Measurements from ENCODE around the gene ARHGAP4.
A peak's percentile ranks its signal among the peaks of the same experiment; 100 is the strongest.

ARHGAP4 gene

GRCh38 chrX:153931748-153932147 lies 5.7 kb upstream of the ARHGAP4 start:
- no peak for TF ChIP-seq POLR2A (IDR thresholded peaks at IDR 0.05; ENCODE audit: low read depth, low read length)
- FAIRE-seq (no peak), DNase-seq (ENCODE audit: insufficient read length, low spot score) (no peak)

GRCh38 chrX:153931151-153931550 lies 5.1 kb upstream of the ARHGAP4 start:
- TF ChIP-seq POLR2A (IDR thresholded peaks at IDR 0.05; ENCODE audit: low read depth, low read length) = no peak
- no peak for DNase-seq (ENCODE audit: insufficient read length, low spot score)
- FAIRE-seq = no peak

GRCh38 chrX:153930011-153930910 lies 4.2 kb upstream of the ARHGAP4 start:
- TF ChIP-seq POLR2A (IDR thresholded peaks at IDR 0.05; ENCODE audit: low read depth, low read length) = no peak
- DNase-seq (ENCODE audit: insufficient read length, low spot score) (no peak), FAIRE-seq (no peak)

- FAIRE-seq (no peak), DNase-seq (ENCODE audit: insufficient read length, low spot score) (no peak)
- no peak for TF ChIP-seq POLR2A (IDR thresholded peaks at IDR 0.05; ENCODE audit: low read depth, low read length)
Observed at GRCh38 chrX:153929576-153929975, 3.5 kb upstream of the ARHGAP4 start.

- no peak for TF ChIP-seq POLR2A (IDR thresholded peaks at IDR 0.05; ENCODE audit: low read depth, low read length)
- FAIRE-seq = no peak
- DNase-seq (ENCODE audit: insufficient read length, low spot score) = no peak
Observed at GRCh38 chrX:153928846-153929245, 2.8 kb upstream of the ARHGAP4 start.

GRCh38 chrX:153927922-153928760 lies 2.1 kb upstream of the ARHGAP4 start:
- DNase-seq (ENCODE audit: insufficient read length, low spot score) (peak; percentile 99), FAIRE-seq (peak; percentile 66)
- TF ChIP-seq POLR2A (IDR thresholded peaks at IDR 0.05; ENCODE audit: low read depth, low read length) = peak; percentile 55

- no peak for TF ChIP-seq POLR2A (IDR thresholded peaks at IDR 0.05; ENCODE audit: low read depth, low read length)
- FAIRE-seq (no peak), DNase-seq (ENCODE audit: insufficient read length, low spot score) (no peak)
Observed at GRCh38 chrX:153927672-153927921, 1.5 kb upstream of the ARHGAP4 start.

- peak; percentile 10; the same call in 1 of the 2 replicates for TF ChIP-seq POLR2A (IDR thresholded peaks at IDR 0.05; ENCODE audit: low read depth, low read length)
- DNase-seq (ENCODE audit: insufficient read length, low spot score) (no peak), FAIRE-seq (no peak)
Observed at GRCh38 chrX:153926858-153927671, 1.0 kb upstream of the ARHGAP4 start.

- TF ChIP-seq POLR2A (IDR thresholded peaks at IDR 0.05; ENCODE audit: low read depth, low read length) = no peak
- FAIRE-seq = no peak
- DNase-seq (ENCODE audit: insufficient read length, low spot score) = no peak
Observed at GRCh38 chrX:153926552-153926857, 441 bp upstream of the ARHGAP4 start.

- no peak for TF ChIP-seq POLR2A (IDR thresholded peaks at IDR 0.05; ENCODE audit: low read depth, low read length)
- FAIRE-seq (no peak), DNase-seq (ENCODE audit: insufficient read length, low spot score) (no peak)
Observed at GRCh38 chrX:153925387-153925738, 701 bp downstream of the ARHGAP4 start.

- DNase-seq (ENCODE audit: insufficient read length, low spot score) (peak; percentile 78), FAIRE-seq (no peak)
Observed at GRCh38 chrX:153924149-153924861, 1.8 kb downstream of the ARHGAP4 start.

GRCh38 chrX:153922932-153923857 lies 2.9 kb downstream of the ARHGAP4 start:
- FAIRE-seq = no peak
- DNase-seq (ENCODE audit: insufficient read length, low spot score) = peak; percentile 75
- TF ChIP-seq POLR2A (IDR thresholded peaks at IDR 0.05; ENCODE audit: low read depth, low read length) = no peak

More at GRCh38 chrX:153924149-153924861, 1.8 kb downstream of the ARHGAP4 start:
- no peak for TF ChIP-seq POLR2A (IDR thresholded peaks at IDR 0.05; ENCODE audit: low read depth, low read length)

Data from H54 (cell line).